ENCODE measurements around the gene ROR2.

Gene ROR2

GRCh38 chr9:91733006-91733624 is 216.9 kb downstream of the ROR2 start:
- no peak overlapping the region for H3K4me3 ChIP-seq (replicated peaks; ENCODE audit: low read depth, low read length)
- no peak for TF ChIP-seq CTCF (IDR thresholded peaks at IDR 0.05; ENCODE audit: low read length, missing control alignments)
- no peak for DNase-seq (ENCODE audit: low read depth)

GRCh38 chr9:91732187-91733005 is 217.6 kb downstream of the ROR2 start:
- no peak for TF ChIP-seq CTCF (IDR thresholded peaks at IDR 0.05; ENCODE audit: low read length, missing control alignments)
- H3K4me3 ChIP-seq (replicated peaks; ENCODE audit: low read depth, low read length) = no peak overlapping the region
- DNase-seq (ENCODE audit: low read depth) = no peak

GRCh38 chr9:91730806-91731205 is 219.2 kb downstream of the ROR2 start:
- TF ChIP-seq CTCF (IDR thresholded peaks at IDR 0.05; ENCODE audit: low read length, missing control alignments) = no peak

GRCh38 chr9:91729558-91729842 is 220.5 kb downstream of the ROR2 start:
- DNase-seq (ENCODE audit: low read depth) = no peak
- TF ChIP-seq CTCF (IDR thresholded peaks at IDR 0.05; ENCODE audit: low read length, missing control alignments) = no peak
- H3K4me3 ChIP-seq (replicated peaks; ENCODE audit: low read depth, low read length) = no peak overlapping the region

More at GRCh38 chr9:91730806-91731205, 219.2 kb downstream of the ROR2 start:
- H3K4me3 ChIP-seq (replicated peaks; ENCODE audit: low read depth, low read length) = no peak overlapping the region
- no peak for DNase-seq (ENCODE audit: low read depth)

- no peak for DNase-seq (ENCODE audit: low read depth)
- TF ChIP-seq CTCF (IDR thresholded peaks at IDR 0.05; ENCODE audit: low read length, missing control alignments) = no peak
These were observed 222.1 kb downstream of the ROR2 start for GRCh38 chr9:91727972-91728371.

GRCh38 chr9:91727316-91727861 is 222.6 kb downstream of the ROR2 start:
- TF ChIP-seq CTCF (IDR thresholded peaks at IDR 0.05; ENCODE audit: low read length, missing control alignments) = peak; percentile 71
- no peak overlapping the region for H3K4me3 ChIP-seq (replicated peaks; ENCODE audit: low read depth, low read length)
- DNase-seq (ENCODE audit: low read depth) = peak; percentile 57

More at GRCh38 chr9:91727972-91728371, 222.1 kb downstream of the ROR2 start:
- H3K4me3 ChIP-seq (replicated peaks; ENCODE audit: low read depth, low read length) = no peak overlapping the region

All from fibroblast of pulmonary artery (primary cell).